Measurements from ENCODE around the gene RIPK1. TPM values are rescaled to one million over a fixed set of nuclear protein-coding genes. Genes with fewer than 3 reads are reported as not detected.
"Not testable (repeated sequence)": the region's sequence is repeated elsewhere in the genome, so short reads cannot be mapped to it uniquely, and the experiment has no call there.

RIPK1 gene
- total and polyA plus RNA-seq, 2 donors (not counting 3 experiments of a cell fraction or from before 2014, with no cell fraction given) = 11.2 to 20.6 TPM

DNA sequence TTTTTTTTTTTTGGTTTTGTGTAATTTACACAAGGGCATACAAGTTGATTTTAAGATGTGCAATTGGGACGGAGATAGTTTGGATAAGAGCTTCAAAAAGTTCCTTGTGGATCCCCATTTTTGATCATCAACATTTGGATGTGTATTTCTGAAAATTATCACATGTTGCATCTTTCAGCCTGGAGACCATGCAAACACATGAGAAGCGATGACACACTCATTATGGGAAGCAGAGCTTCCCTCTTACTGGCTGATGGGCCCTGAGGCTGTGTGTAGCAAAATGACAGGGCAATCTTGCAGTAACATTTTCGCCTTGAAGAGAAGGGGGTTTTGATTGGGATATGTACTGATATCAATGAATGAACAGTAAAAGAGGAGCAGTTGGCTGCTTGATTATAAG lies 22.0 kb upstream of the RIPK1 start:
- dilution Hi-C loops (cut with MboI; ENCODE audit: extremely low pct_ligation_motif_present, low sequenced_read_pairs) = no loop called here
- no peaks in the 10 kb centered on the region for H3K79me2 ChIP-seq (ENCODE audit: control insufficient read depth, insufficient read depth, low read length)
- no peak overlapping the region for H3K27ac ChIP-seq (ENCODE audit: insufficient read depth, low read depth, low read length)
- peaks cover 3 to 15% of the 10 kb centered on the region in 2 experiments for H3K27me3 ChIP-seq (ENCODE audit: control insufficient read depth in 2 of 2, insufficient read depth in 2 of 2, low read length in 2 of 2)
- H3K9ac ChIP-seq (replicated peaks; ENCODE audit: extremely low read depth, insufficient read depth, low read length) = no peak overlapping the region
- no peaks in the 10 kb centered on the region for H3K4me1 ChIP-seq (ENCODE audit: control insufficient read depth, extremely low read depth, insufficient read depth, low read length)
- ChIA-PET POLR2A (no interaction called here), CTCF (interaction anchor here (2.3 kb wide), 1 partner anchor 45 kb away, joined by 13 read pairs; no protein-coding TSS in a partner anchor)
- intact Hi-C loops (cut with micrococcal nuclease) = no loop called here
- no peaks in the 10 kb centered on the region for H3K36me3 ChIP-seq (ENCODE audit: control insufficient read depth in 2 of 2, extremely low read depth in 1 of 2, insufficient read depth in 2 of 2, low read length in 2 of 2)
- no peaks in the 10 kb centered on the region for H3K9me1 ChIP-seq (replicated peaks; ENCODE audit: control insufficient read depth, extremely low read depth, insufficient read depth, low read length)
- TF ChIP-seq FOS (IDR thresholded peaks at IDR 0.05; ENCODE audit: borderline replicate concordance, insufficient read depth, low read length) (no peak), JUN (IDR thresholded peaks at IDR 0.05; ENCODE audit: borderline replicate concordance, insufficient read depth, insufficient read length, low read depth) (no peak), POLR2A (IDR thresholded peaks at IDR 0.05; ENCODE audit: low read depth, low read length) (no peak), GATA2 (IDR thresholded peaks at IDR 0.05; ENCODE audit: insufficient read depth, insufficient read length, low read depth, low read length) (no peak), POLR2AphosphoS5 (IDR thresholded peaks at IDR 0.05; ENCODE audit: insufficient read depth, low read depth, low read length) (no peak), MYC (IDR thresholded peaks at IDR 0.05; ENCODE audit: low read depth, low read length) (no peak), EZH2 (IDR thresholded peaks at IDR 0.05; ENCODE audit: borderline replicate concordance, low read depth, low read length, severe bottlenecking) (no peak)
- TF ChIP-seq, protein P1, sequence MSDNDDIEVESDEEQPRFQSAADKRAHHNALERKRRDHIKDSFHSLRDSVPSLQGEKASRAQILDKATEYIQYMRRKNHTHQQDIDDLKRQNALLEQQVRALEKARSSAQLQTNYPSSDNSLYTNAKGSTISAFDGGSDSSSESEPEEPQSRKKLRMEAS (IDR thresholded peaks at IDR 0.05; ENCODE audit: insufficient read depth, insufficient read length) = no peak
- TF ChIP-seq, protein P2, sequence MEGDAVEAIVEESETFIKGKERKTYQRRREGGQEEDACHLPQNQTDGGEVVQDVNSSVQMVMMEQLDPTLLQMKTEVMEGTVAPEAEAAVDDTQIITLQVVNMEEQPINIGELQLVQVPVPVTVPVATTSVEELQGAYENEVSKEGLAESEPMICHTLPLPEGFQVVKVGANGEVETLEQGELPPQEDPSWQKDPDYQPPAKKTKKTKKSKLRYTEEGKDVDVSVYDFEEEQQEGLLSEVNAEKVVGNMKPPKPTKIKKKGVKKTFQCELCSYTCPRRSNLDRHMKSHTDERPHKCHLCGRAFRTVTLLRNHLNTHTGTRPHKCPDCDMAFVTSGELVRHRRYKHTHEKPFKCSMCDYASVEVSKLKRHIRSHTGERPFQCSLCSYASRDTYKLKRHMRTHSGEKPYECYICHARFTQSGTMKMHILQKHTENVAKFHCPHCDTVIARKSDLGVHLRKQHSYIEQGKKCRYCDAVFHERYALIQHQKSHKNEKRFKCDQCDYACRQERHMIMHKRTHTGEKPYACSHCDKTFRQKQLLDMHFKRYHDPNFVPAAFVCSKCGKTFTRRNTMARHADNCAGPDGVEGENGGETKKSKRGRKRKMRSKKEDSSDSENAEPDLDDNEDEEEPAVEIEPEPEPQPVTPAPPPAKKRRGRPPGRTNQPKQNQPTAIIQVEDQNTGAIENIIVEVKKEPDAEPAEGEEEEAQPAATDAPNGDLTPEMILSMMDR (IDR thresholded peaks at IDR 0.05; ENCODE audit: extremely low read depth in 1 of 2, insufficient read depth in 1 of 2, low read depth in 1 of 2, low read length in 2 of 2) = no peak
- no TSS peak for BruUV-seq (replicated peaks)
- DNase-seq (ENCODE audit: low read depth, low spot score) = no peak
- H3K4me2 ChIP-seq (ENCODE audit: insufficient read depth, low read length) = no peak overlapping the region
- no peak for FAIRE-seq
- no peaks in the 10 kb centered on the region for H4K20me1 ChIP-seq (replicated peaks; ENCODE audit: control insufficient read depth, extremely low read depth, insufficient read depth, low read length)
- no peaks in the 10 kb centered on the region for H3K9me3 ChIP-seq (replicated peaks; ENCODE audit: control insufficient read depth, insufficient read depth, low read length)
- no peak overlapping the region for H3K4me3 ChIP-seq (replicated peaks in 1 of 3; ENCODE audit: insufficient read depth in 1 of 3, low read depth in 1 of 3, low read length in 3 of 3)
- H2AFZ ChIP-seq (ENCODE audit: low read depth, low read length) = no peak overlapping the region

DNA sequence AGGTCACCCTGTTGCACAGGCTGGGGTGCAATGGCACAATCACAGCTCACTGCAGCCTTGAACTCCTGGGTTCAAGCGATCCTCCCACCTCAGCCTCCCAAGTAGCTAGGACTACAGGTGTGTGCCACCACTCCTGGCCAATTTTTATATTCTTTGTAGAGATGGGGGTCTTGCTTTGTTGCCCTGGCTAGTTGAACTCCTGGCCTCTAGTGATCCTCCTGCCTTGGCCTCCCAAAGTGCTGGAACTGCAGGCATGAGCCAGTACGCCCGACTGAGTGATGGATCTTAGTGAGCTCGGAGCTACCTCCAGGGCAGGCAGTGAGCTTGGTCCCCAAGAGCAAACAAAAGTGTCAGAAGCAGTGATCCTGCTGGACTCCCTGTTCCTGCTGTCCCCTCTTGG lies 20.3 kb upstream of the RIPK1 start:
- intact Hi-C loops (cut with micrococcal nuclease); H3K79me2 ChIP-seq (ENCODE audit: control insufficient read depth, insufficient read depth, low read length); dilution Hi-C loops (cut with MboI; ENCODE audit: extremely low pct_ligation_motif_present, low sequenced_read_pairs); H3K36me3 ChIP-seq (ENCODE audit: control insufficient read depth in 2 of 2, extremely low read depth in 1 of 2, insufficient read depth in 2 of 2, low read length in 2 of 2); BruUV-seq (replicated peaks); FAIRE-seq; H3K9me3 ChIP-seq (replicated peaks; ENCODE audit: control insufficient read depth, insufficient read depth, low read length); H3K9me1 ChIP-seq (replicated peaks; ENCODE audit: control insufficient read depth, extremely low read depth, insufficient read depth, low read length); DNase-seq (ENCODE audit: low read depth, low spot score); H3K27ac ChIP-seq (ENCODE audit: insufficient read depth, low read depth, low read length); H3K4me3 ChIP-seq (replicated peaks in 1 of 3; ENCODE audit: insufficient read depth in 1 of 3, low read depth in 1 of 3, low read length in 3 of 3); POLR2A ChIA-PET; H3K9ac ChIP-seq (replicated peaks; ENCODE audit: extremely low read depth, insufficient read depth, low read length); H3K4me1 ChIP-seq (ENCODE audit: control insufficient read depth, extremely low read depth, insufficient read depth, low read length); H2AFZ ChIP-seq (ENCODE audit: low read depth, low read length); H3K4me2 ChIP-seq (ENCODE audit: insufficient read depth, low read length); H4K20me1 ChIP-seq (replicated peaks; ENCODE audit: control insufficient read depth, extremely low read depth, insufficient read depth, low read length): not testable (repeated sequence)
- peaks cover 3 to 15% of the 10 kb centered on the region in 2 experiments for H3K27me3 ChIP-seq (ENCODE audit: control insufficient read depth in 2 of 2, insufficient read depth in 2 of 2, low read length in 2 of 2)
- CTCF ChIA-PET = interaction anchor here (0.7 to 1.0 kb wide), 2 partner anchors 46 to 48 kb away, joined by 3 to 4 read pairs; partner anchors contain the start of gene NQO2
